ENCODE results near the gene YJEFN3.

Gene YJEFN3

DNA sequence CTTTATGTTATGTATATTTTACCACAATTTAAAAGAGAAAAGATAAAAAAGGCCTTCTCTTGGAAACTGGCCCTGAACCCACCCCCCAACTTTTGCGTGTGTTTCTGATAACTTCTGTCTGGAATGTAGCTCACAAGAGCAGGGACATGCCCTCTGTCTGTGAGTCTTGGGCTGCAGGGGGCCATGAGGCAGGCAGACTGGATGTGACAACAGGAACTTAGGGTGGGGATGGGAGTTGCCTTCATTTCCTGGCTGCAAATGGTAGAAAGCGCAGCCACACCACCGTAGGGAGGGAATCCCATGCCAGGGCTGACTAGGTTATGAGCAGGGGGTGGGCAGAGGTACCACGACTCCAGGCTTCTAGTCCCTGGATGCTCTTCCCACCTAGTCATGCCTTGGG lies 31.2 kb downstream of the YJEFN3 start:
- Histone ChIP-seq H3K79me2 (ENCODE audit: insufficient read depth, low read length) (no peaks in the 10 kb centered on the region), H2AFZ (ENCODE audit: low read length) (no peak overlapping the region), H3K27me3 (ENCODE audit: insufficient read depth, low read length, poor library complexity, severe bottlenecking) (no peaks in the 10 kb centered on the region), H3K9me2 (replicated peaks; ENCODE audit: low read depth, low read length) (no peaks in the 10 kb centered on the region), H4K20me1 (ENCODE audit: insufficient read depth, low read length, poor library complexity, severe bottlenecking) (no peaks in the 10 kb centered on the region), H3K4me3 (ENCODE audit: low read length, poor library complexity, severe bottlenecking) (no peak overlapping the region), H3F3A (ENCODE audit: low read depth) (no peaks in the 10 kb centered on the region), H3K4me2 (ENCODE audit: low read depth, low read length, poor library complexity, severe bottlenecking) (no peak overlapping the region), H3K4me1 (ENCODE audit: insufficient read depth, low read length, poor library complexity, severe bottlenecking) (no peaks in the 10 kb centered on the region), H3K9me3 (ENCODE audit: insufficient read depth, low read depth, low read length) (no peaks in the 10 kb centered on the region), H3K9ac (ENCODE audit: low read depth, low read length, poor library complexity, severe bottlenecking) (no peak overlapping the region), H3K36me3 (ENCODE audit: insufficient read depth, low read length) (no peaks in the 10 kb centered on the region)
- no peak for TF ChIP-seq EZH2phosphoT487 (IDR thresholded peaks at IDR 0.05; ENCODE audit: borderline replicate concordance)

DNA sequence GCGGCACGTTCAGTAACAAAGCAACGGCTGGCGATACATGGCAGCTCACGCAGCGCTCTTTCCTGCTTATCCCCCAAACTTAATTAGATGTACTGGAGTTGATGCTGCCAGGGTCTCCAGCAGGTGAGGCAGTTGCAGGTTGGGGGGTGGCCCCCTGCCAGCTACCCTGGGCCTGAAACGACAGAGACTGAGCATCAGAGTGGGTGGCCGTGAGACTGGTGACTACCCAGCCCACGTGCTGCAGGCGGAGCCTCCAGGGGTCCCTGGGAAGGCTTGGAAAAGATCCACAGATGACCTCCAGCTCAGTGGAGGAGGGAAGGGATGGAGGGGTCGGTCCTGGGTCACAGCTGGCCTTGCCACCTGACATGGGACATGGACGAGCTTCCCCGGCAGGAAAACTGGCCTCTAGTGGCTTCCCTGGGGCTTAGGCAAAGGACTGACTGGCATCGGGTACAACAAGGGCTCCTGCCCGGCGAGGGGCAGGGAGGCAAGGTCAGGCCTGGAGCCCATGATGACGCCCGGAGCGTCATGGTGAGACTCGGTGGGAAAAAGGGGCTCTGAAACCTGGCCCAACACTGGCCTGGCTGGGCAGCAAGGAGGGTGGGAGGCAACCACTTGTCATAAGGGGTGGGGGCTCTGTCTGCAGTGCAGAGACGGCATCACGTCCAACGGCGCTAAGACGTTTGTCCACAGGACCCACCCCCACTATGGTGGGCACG lies 33.4 kb downstream of the YJEFN3 start:
- no peaks in the 10 kb centered on the region for H3K79me2 ChIP-seq (ENCODE audit: insufficient read depth, low read length)
- no peaks in the 10 kb centered on the region for H3K4me1 ChIP-seq (ENCODE audit: insufficient read depth, low read length, poor library complexity, severe bottlenecking)
- no peaks in the 10 kb centered on the region for H3K27me3 ChIP-seq (ENCODE audit: insufficient read depth, low read length, poor library complexity, severe bottlenecking)
- H3K4me2 ChIP-seq (ENCODE audit: low read depth, low read length, poor library complexity, severe bottlenecking): no peak overlapping the region
- no peak overlapping the region for H2AFZ ChIP-seq (ENCODE audit: low read length)
- H3K36me3 ChIP-seq (ENCODE audit: insufficient read depth, low read length): no peaks in the 10 kb centered on the region
- H3K9me3 ChIP-seq (ENCODE audit: insufficient read depth, low read depth, low read length): no peaks in the 10 kb centered on the region
- TF ChIP-seq, protein P1, sequence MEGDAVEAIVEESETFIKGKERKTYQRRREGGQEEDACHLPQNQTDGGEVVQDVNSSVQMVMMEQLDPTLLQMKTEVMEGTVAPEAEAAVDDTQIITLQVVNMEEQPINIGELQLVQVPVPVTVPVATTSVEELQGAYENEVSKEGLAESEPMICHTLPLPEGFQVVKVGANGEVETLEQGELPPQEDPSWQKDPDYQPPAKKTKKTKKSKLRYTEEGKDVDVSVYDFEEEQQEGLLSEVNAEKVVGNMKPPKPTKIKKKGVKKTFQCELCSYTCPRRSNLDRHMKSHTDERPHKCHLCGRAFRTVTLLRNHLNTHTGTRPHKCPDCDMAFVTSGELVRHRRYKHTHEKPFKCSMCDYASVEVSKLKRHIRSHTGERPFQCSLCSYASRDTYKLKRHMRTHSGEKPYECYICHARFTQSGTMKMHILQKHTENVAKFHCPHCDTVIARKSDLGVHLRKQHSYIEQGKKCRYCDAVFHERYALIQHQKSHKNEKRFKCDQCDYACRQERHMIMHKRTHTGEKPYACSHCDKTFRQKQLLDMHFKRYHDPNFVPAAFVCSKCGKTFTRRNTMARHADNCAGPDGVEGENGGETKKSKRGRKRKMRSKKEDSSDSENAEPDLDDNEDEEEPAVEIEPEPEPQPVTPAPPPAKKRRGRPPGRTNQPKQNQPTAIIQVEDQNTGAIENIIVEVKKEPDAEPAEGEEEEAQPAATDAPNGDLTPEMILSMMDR (conservative IDR thresholded peaks at IDR 0.05; ENCODE audit: low read length): no peak
- TF ChIP-seq EZH2phosphoT487 (IDR thresholded peaks at IDR 0.05; ENCODE audit: borderline replicate concordance): no peak
- no peak overlapping the region for H3K4me3 ChIP-seq (ENCODE audit: low read length, poor library complexity, severe bottlenecking)
- H3K9me2 ChIP-seq (replicated peaks; ENCODE audit: low read depth, low read length): no peaks in the 10 kb centered on the region
- H4K20me1 ChIP-seq (ENCODE audit: insufficient read depth, low read length, poor library complexity, severe bottlenecking): no peaks in the 10 kb centered on the region
- no peaks in the 10 kb centered on the region for H3F3A ChIP-seq (ENCODE audit: low read depth)
- no peak overlapping the region for H3K9ac ChIP-seq (ENCODE audit: low read depth, low read length, poor library complexity, severe bottlenecking)

DNA sequence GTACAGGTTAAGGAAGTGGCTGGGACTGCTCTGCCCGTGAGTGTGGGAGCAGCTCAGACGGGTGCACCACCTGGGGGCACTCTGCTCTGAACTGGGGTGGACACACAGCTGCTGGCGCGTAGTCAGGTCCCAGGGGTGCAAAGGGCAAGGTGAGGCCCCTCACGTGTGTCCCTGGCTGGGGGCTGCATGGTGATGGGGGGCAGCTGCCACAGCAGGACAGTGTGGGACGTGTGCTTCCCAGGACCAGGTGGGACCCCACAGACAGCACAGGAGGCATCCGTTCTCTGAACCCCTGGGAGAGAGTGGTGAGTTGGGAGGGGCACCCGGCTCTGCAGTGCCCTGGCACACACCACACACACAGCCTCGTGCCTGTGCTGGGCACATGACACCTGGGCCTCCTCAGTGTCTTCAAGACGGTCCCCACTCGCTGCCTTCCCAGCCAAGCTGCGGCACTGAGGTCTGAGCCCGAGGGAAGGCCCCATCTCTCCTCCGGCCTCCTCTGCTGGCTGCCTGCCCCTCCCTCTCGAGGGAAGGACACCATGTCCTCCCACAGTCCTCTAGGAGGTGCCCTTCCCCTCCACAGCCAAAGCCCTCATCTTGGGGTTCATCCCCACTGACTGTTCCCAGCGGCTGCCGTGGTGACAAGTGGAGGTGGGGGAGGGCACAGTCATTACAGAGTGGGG lies 34.1 kb downstream of the YJEFN3 start:
- Histone ChIP-seq H3K9ac (ENCODE audit: low read depth, low read length, poor library complexity, severe bottlenecking) (no peak overlapping the region), H3K36me3 (ENCODE audit: insufficient read depth, low read length) (no peaks in the 10 kb centered on the region), H3K9me2 (replicated peaks; ENCODE audit: low read depth, low read length) (no peaks in the 10 kb centered on the region), H3K4me1 (ENCODE audit: insufficient read depth, low read length, poor library complexity, severe bottlenecking) (no peaks in the 10 kb centered on the region), H3K27me3 (ENCODE audit: insufficient read depth, low read length, poor library complexity, severe bottlenecking) (no peaks in the 10 kb centered on the region), H2AFZ (ENCODE audit: low read length) (no peak overlapping the region), H3K4me3 (ENCODE audit: low read length, poor library complexity, severe bottlenecking) (no peak overlapping the region), H3K79me2 (ENCODE audit: insufficient read depth, low read length) (no peaks in the 10 kb centered on the region), H3K4me2 (ENCODE audit: low read depth, low read length, poor library complexity, severe bottlenecking) (no peak overlapping the region), H4K20me1 (ENCODE audit: insufficient read depth, low read length, poor library complexity, severe bottlenecking) (no peaks in the 10 kb centered on the region), H3K9me3 (ENCODE audit: insufficient read depth, low read depth, low read length) (no peaks in the 10 kb centered on the region), H3F3A (ENCODE audit: low read depth) (no peaks in the 10 kb centered on the region)
- TF ChIP-seq, protein P1 (conservative IDR thresholded peaks at IDR 0.05; ENCODE audit: low read length): no peak
- no peak for TF ChIP-seq EZH2phosphoT487 (IDR thresholded peaks at IDR 0.05; ENCODE audit: borderline replicate concordance)

All from Loucy (cell line).